ENCODE results near the gene RABGAP1L.

Gene RABGAP1L

DNA sequence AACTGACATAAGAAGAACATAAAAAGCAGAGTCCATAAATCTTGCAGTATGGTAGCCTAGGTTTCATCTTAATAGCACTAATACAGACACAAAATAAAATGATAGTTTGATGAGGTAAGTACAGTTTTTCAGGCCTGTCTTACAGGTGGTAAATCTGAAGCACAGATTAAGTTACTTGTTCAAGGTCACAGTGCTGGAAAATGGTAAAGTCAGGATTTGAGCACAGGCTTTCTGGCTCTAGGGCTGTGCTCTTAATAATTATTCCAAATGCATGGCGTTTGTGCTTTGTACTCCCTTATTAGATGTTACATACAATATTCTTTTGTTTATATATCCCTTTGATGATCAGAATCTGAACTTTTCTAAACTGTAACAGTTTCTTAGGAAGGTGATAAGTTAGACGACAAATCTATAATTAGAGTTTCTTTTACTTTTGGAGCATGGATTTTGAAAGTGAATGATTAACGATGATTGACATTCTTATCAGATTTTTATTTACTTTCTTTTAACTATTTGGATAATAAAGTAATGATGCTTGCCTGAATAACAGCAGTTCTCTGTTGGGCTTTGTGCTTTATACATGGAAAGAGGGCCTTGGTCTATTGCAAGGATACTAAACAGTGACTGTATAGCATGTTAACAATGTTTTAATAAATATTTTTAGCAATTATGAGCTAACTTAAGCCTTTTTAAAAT lies 738.9 kb downstream of the RABGAP1L start:
- DNase-seq, result no peak

DNA sequence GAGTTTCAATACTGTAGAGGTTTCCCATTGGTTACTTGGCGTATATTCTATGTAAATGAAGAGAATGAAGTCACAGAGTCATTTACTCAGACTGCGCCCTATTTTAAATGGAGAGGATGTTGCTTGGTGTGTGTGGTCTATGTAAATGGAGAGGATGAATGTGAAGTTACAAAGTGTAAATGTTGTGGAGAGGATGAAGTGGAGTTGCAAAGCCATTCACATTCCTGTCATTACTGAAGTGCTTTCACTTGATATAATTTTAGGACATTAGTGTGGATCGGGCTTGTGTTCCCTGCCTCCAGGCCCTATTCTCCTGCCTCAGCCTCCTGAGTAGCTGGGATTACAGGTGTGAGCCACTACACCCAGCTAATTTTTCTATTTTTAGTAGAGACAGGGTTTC lies 741.0 kb downstream of the RABGAP1L start:
- DNase-seq, result no peak

GRCh38 chr1:174902531-174903099 lies 743.3 kb downstream of the RABGAP1L start:
- no peak for DNase-seq

DNA sequence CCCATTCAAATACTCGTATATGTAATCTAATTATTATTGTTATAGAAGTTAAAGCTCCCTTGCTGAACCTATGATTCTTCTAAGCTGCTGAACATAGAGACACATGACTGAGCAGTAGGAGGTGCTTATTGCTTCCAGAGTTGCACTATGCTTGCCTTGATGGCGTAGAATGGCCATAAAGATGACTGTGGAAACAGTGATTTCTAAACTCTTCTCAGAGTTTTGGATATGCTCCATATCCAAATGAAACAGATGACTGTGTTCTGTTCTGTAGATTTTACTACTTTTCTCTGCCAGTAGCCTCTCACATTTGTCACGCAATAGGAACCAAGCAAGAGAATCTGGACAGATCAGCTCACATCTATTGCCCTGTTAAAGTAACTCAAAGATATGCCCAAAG lies 752.3 kb downstream of the RABGAP1L start:
- DNase-seq, result no peak

- DNase-seq, result no peak
Observed at GRCh38 chr1:174912264-174912663, 752.9 kb downstream of the RABGAP1L start.

DNA sequence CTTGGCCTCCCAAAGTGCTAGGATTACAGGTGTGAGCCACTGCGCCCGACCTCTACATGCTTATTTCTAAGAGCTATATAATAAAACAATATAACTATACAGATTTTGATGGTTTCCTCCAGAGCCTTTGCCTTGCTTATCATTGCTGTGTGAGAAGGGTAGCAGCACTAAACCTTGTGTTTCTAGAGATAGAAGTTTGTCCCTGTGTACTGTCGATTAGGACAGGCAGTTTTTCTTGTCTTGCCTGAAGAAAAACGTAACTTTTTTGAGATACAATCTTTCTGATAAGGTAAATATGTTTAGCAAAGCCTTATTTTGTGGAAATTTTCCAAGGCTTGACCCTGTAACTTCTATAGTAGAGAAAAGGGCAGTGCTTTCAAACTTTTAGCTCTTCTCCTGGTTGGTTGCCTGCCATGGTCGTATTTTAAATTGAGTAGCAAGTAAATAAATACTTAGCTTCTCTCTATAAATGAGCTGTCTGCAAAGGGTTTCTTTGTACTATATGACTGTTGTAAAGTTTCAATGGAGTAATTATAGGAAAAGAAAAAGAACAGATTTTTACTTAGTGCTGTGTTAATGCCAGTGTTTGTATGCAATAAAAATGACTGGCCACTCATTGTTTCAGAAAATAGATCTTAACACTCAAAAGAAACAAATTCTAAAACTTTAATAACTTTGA lies 754.0 kb downstream of the RABGAP1L start:
- DNase-seq, result no peak

GRCh38 chr1:174914991-174915390 lies 755.7 kb downstream of the RABGAP1L start:
- no peak for DNase-seq

GRCh38 chr1:174916846-174917245 lies 757.5 kb downstream of the RABGAP1L start:
- no peak for DNase-seq

DNA sequence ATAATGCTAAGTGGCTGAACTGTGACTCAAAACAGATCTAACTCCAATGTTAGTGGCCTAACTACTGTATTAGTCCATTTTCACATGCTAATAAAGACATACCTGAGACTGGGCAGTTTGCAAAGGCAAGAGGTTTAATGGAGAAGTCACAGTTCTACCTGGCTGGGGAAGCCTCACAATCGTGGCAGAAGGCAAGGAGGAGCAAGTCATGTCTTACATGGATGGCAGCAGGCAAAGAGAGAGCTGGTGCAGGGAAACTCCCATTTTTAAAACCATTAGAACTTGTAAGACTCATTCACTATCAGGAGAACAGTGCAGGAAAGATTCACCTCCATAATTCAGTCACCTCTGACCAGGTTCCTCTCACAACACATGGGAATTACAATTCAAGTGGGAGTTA lies 760.8 kb downstream of the RABGAP1L start:
- DNase-seq, result no peak

GRCh38 chr1:174922121-174922520 lies 762.8 kb downstream of the RABGAP1L start:
- no peak for DNase-seq

DNA sequence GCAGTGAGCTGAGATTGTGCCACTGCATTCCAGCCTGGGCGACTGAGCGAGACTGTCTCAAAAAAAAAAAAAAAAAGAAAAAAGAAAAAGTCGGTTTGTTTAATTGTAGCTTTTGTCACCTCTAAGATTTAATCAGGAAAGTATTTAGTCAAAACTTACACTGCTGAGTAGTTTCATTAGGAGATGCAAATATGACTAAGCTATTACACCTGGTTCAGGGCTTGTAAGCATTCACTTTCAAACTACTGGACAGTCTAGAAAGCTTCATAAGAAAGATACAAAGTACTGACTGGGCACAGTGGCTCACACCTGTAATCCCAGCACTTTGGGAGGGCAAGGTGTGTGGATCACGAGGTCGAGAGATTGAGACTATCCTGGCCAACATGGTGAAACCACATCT lies 764.5 kb downstream of the RABGAP1L start:
- DNase-seq, result no peak

GRCh38 chr1:174928541-174928940 lies 769.2 kb downstream of the RABGAP1L start:
- no peak for DNase-seq

- no peak for DNase-seq
Observed at GRCh38 chr1:174931214-174931613, 771.9 kb downstream of the RABGAP1L start.

DNA sequence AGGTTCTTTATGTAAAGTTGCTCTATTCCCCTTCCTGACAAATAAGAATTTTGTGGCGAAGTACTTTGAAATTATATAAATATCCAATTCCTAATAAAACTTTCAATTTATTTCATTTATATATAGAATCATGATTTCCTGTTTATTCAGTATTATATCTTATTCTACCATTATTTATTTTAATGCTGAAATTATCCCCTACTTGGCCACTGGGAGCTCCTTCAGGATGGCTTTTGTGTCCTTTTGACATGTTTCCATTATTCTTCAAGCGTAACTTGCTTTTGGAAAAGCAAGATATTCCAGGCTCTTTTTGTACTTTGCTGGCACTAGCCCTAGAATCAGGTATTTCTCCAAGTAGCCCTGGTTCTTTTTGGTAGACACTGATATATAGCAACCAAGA lies 773.3 kb downstream of the RABGAP1L start:
- no peak for DNase-seq

DNA sequence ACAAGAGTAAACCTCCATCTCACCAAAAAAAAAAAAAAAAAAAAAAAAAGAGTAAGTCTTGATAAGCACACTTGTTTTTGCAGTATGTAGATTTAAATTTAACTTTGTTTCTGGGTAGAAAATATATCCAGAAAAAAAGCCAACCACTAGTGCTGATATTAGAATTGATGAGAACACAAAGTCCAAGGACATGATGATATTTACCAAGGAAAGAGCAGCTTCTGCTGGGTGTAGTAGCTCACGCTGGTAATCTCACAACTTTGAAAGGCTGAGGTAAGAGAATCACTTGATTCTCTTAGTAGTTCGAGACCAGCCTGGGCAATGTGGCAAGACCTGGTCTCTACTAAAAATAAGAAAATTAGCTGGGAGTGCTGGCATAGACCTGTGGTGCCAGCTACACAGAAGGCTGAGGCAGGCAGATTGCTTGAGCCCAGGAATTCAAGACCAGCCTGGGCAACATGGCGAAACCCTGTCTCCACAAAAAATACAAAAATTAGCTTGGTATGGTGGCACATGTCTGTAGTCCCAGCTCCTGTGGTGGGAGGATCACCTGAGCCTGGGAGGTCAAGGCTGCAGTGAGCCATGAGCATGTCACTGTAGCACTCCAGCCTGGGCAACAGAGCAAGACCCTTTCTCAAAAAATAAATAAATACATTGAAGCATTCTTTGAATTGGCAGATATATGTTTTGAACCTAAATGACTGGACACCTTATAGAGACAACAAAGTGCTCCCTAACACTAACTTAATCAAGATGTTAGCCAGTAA lies 776.8 kb downstream of the RABGAP1L start:
- DNase-seq, result no peak

DNA sequence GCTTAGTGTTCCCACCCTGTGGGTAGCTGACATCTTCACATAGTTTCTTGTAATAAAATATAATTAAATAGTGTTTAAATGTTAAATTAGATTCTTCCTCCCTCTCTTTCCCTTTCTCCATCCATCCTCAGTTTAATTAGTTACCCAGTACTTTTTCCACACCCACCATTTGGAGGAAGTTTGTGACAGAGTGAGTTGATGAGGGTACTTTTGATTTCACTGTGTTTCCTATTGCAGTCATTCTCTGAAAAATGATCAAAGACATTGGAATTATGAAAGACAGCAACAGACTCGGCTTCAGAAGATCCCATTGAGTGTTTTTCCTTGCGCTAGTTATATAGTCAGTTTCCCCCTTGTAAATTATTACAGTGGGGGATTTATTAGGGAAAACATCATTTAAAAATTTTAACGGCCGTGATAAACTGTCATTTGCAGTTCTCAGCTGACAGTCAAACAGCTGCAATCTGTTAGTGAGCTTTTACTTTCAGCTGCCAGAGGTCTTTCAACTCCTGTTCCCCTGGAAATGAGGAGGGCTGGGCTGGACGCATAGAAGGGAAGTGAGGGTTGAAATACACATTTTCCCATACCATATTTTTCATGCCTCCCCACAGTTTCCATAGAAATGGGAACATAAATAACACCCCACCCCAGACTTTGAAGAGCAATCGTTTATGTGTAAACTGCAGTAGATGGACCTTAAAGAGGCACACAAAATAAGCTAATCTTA lies 779.1 kb downstream of the RABGAP1L start:
- no peak for DNase-seq

DNA sequence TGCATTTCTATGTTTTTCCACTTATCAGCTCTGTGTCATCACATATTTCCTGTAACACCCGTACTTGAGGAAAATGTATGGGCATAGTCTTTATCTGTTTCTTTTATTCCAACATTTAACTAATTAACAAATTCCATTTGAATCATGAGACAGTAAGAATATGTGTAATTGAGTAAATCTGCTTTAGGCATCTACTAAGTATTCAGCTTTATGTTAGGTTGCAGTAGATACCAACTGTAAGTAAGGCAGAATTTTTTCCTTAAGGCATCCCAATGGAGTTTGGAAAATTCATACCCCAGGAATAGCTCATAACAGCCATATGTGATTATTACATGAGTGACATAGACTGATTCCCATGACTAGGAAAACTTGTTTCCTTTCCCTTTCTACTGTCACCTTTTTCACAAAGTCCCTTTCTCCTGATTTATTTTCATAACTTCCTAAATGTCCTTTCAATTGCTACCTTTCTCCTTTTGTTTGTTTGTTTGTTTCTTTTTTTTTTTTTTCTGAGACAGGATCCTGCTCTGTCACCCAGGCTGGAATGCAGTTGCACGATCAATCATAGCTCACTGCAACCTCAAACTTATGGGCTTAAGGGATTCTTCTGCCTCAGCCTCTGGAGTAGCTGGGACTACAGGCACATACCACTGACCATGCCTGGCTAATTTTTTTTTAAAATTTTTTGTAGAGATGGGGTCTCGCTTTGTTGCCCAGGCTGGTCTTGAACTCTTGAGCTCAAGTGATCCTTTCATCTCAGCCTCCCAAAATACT lies 780.6 kb downstream of the RABGAP1L start:
- no peak for DNase-seq

DNA sequence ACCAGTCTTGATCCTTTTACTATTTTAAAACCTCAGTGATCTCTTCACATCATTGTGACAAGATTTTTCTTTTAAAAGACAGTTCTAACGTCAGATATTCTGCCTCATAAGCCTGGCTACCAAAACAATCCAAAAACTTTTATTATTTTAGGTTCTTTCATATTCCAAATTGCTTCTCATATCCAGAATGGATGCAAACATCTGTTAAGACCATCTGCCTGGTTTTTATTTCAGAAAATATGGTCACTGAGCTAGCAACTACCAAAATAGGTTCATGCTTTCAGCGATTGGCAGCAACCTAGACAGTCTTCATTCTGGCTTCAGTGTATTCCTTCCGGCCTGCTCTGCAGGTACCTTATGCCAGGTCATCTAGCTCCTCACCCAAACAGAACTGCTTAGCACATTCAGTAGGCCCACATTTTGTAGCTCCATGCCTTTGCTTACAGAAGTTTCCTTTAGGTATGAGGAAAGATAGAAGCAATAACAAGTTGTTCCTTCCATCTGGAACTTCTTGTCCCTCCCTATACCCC lies 781.4 kb downstream of the RABGAP1L start:
- DNase-seq, result no peak

DNA sequence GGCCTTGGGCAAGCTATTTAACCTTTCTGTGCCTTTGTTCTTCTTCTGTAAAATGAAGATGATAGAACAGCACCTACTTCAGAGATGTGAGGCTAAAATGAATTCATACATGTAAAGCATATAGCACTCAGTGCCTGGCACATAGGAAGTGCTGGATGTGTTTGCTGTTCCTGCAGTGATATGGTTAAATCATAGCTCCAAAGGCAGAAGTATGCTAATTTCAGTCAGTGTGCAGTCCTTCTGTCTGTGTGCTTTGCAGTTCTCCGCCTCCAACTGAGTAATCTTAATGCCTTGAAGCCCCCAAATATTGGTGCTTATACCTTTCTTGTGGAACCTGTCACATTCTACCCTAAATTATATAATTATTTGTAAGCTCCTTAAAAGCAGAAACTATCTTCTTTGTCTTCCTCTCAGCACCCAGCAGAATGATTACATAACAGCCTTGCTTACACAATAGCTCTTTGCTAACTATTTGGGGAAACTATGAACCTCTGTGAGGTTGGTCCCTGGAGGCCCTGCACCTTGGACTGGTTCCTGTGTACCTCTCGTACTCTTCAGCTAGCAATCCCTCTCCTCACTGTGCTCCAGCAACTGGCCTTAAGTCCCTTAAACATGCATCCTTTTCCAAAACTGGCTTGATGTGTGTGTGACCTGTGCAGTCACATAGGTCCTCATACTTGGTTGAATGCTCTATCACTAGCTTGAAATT lies 783.4 kb downstream of the RABGAP1L start:
- no peak for DNase-seq

DNA sequence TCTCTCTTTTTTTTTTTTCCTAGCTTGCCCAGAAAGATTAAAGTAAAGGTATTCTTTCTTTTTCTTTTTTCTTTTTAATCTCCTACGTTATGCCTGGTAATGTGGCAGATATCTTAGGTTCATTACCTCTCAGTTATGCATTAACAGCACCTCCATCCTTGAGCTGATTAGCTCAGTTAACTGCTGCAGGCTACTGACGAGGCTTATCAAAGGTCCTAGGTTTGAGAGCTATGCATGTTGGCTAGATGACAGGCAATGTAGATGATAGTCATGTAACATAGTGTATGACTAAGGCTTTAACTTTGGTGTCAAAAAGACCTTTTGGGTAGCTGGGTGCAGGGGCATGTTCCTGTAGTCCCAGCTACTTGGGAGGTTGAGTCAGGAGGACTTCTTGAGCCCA lies 786.7 kb downstream of the RABGAP1L start:
- DNase-seq, result no peak

GRCh38 chr1:174949061-174949460 lies 789.7 kb downstream of the RABGAP1L start:
- no peak for DNase-seq

All from fibroblast of skin of back (primary cell).